ENCODE measurements around the gene HLCS. TPM values are rescaled to one million over a fixed set of nuclear protein-coding genes. Genes with fewer than 3 reads are reported as not detected.
"Not testable (repeated sequence)": the region's sequence is repeated elsewhere in the genome, so short reads cannot be mapped to it uniquely, and the experiment has no call there.

Gene HLCS
- total and polyA plus RNA-seq, 7 donors, result 3.0 to 26.0 (median 12.5) TPM

GRCh38 chr21:36999131-36999898 lies 32.8 kb upstream of the HLCS start:
- Histone ChIP-seq H3K4me3 (no peak overlapping the region), H3K27me3 (peaks cover 0 to 7% (median 2%) of the 10 kb centered on the region in 3 donors), H3K9me3 (no peaks in the 10 kb centered on the region), H3K27ac (no peak overlapping the region), H3K36me3 (no peaks in the 10 kb centered on the region), H3K4me1 (no peaks in the 10 kb centered on the region)
- WGBS, 2 donors, result 91 to 93% methylated on average over 11 of the region's 11 CpGs
- TF ChIP-seq CTCF (IDR thresholded peaks at IDR 0.05), result no peak
- no peak for TF ChIP-seq POLR2A (IDR thresholded peaks at IDR 0.05)
- no peak for TF ChIP-seq EP300 (IDR thresholded peaks at IDR 0.05)
- no peak for TF ChIP-seq POLR2AphosphoS5 (IDR thresholded peaks at IDR 0.05)
- intact Hi-C loops (cut with DNase I), result no loop called here
- DNase-seq, result no peak

- H3K36me3 ChIP-seq; H3K4me3 ChIP-seq; DNase-seq; H3K4me1 ChIP-seq; intact Hi-C loops (cut with DNase I); H3K27ac ChIP-seq; H3K9me3 ChIP-seq: not testable (repeated sequence)
- WGBS, 2 donors, result 94 to 95% methylated on average over 12 of the region's 12 CpGs
- H3K27me3 ChIP-seq, result peaks cover 0 to 13% (median 7%) of the 10 kb centered on the region in 3 donors
These were observed 28.8 kb upstream of the HLCS start for GRCh38 chr21:36995285-36995684.

GRCh38 chr21:36994501-36995158 lies 28.2 kb upstream of the HLCS start:
- H3K36me3 ChIP-seq, result no peaks in the 10 kb centered on the region
- no peak overlapping the region for H3K4me3 ChIP-seq
- H3K9me3 ChIP-seq, result no peaks in the 10 kb centered on the region
- WGBS, 2 donors, result 38 to 61% methylated on average over 38 of the region's 38 CpGs
- H3K27me3 ChIP-seq, result peaks cover 0 to 13% (median 7%) of the 10 kb centered on the region in 3 donors
- no peak overlapping the region for H3K27ac ChIP-seq
- intact Hi-C loops (cut with DNase I), result loop anchor here (5.0 kb wide), 2 partner anchors 57 to 78 kb away; partner anchors contain the start of genes PIGP and TTC3
- TF ChIP-seq POLR2AphosphoS5 (IDR thresholded peaks at IDR 0.05), result no peak
- no peak for TF ChIP-seq CTCF (IDR thresholded peaks at IDR 0.05)
- TF ChIP-seq EP300 (IDR thresholded peaks at IDR 0.05), result no peak
- TF ChIP-seq POLR2A (IDR thresholded peaks at IDR 0.05), result no peak
- H3K4me1 ChIP-seq, result peaks cover 0 to 5% (median 0%) of the 10 kb centered on the region in 4 donors
- no peak for DNase-seq

GRCh38 chr21:36992671-36993070 lies 26.2 kb upstream of the HLCS start:
- TF ChIP-seq EP300 (IDR thresholded peaks at IDR 0.05) (no peak), POLR2AphosphoS5 (IDR thresholded peaks at IDR 0.05) (no peak), POLR2A (IDR thresholded peaks at IDR 0.05) (no peak), CTCF (IDR thresholded peaks at IDR 0.05) (no peak)
- Histone ChIP-seq H3K4me3 (no peak overlapping the region), H3K4me1 (peaks cover 0 to 9% (median 0%) of the 10 kb centered on the region in 4 donors), H3K27ac (no peak overlapping the region), H3K9me3 (no peaks in the 10 kb centered on the region), H3K27me3 (peaks cover 0 to 13% (median 7%) of the 10 kb centered on the region in 3 donors), H3K36me3 (no peaks in the 10 kb centered on the region)
- no peak for DNase-seq
- intact Hi-C loops (cut with DNase I), result loop anchor here (5.0 kb wide), 2 partner anchors 55 to 80 kb away; partner anchors contain the start of genes PIGP and TTC3
- WGBS, 2 donors, result 68 to 94% methylated on average over 7 of the region's 7 CpGs

All from sigmoid colon (tissue), 7 donors.